K562 (cell line): ENCODE data around the gene XPOT. TPM values are rescaled to one million over a fixed set of nuclear protein-coding genes. Genes with fewer than 3 reads are reported as not detected.

ENCODE experiments used
- ATF2 ChIP-seq: sonication (generic); formaldehyde crosslinking; IDR thresholded peaks from 2 replicates; pipeline ENCODE4 v1.8.1; 2022; ENCODE audit warnings: missing genetic modification reagents
- CBFA2T3 ChIP-seq: fragments of 450-650 bp; IDR thresholded peaks from 2 replicates; pipeline ENCODE4 v1.6.1; 2017
- ELF4 ChIP-seq: fragments of 450-650 bp; formaldehyde crosslinking; IDR thresholded peaks from 2 replicates; pipeline ENCODE4 v1.4.0; 2022; ENCODE audit warnings: missing genetic modification characterization
- FOXP4 ChIP-seq: sonication (generic); formaldehyde crosslinking; IDR thresholded peaks from 2 replicates; pipeline ENCODE4 v1.8.0; 2022; ENCODE audit warnings: mild to moderate bottlenecking, missing genetic modification reagents, borderline replicate concordance
- GTF2B ChIP-seq: IDR thresholded peaks from 2 replicates; pipeline ENCODE4 v1.6.1; 2011; ENCODE audit not compliant: insufficient read length; ENCODE audit errors: extremely low read depth
- MYBL2 ChIP-seq, 2 experiments: fragments of 450-650 bp in 1 of 2; sonication (generic) in 1 of 2; formaldehyde crosslinking in 1 of 2; IDR thresholded peaks; 2 replicates each; pipeline versions ENCODE4 v1.6.1 to v1.8.1; 2017 to 2022; ENCODE audit warnings: borderline replicate concordance in 1 of 2, inconsistent platforms in 1 of 2, low read depth in 1 of 2, mild to moderate bottlenecking in 1 of 2, missing genetic modification reagents in 1 of 2, moderate library complexity in 1 of 2
- MYC ChIP-seq, 2 experiments: fragments of 250-450 bp in 1 of 2; sonication (Bioruptor Pico) in 1 of 2; IDR thresholded peaks; 2 replicates each; pipeline versions ENCODE4 v1.5.1 to v1.6.1; 2012 to 2021; ENCODE audit warnings: low read depth in 2 of 2, borderline replicate concordance in 1 of 2, improper control_type of control experiment in 1 of 2, low read length in 1 of 2, mild to moderate bottlenecking in 1 of 2, moderate library complexity in 1 of 2
- POLR3A ChIP-seq: IDR thresholded peaks from 2 replicates; pipeline ENCODE4 v1.6.1; 2011; ENCODE audit warnings: borderline replicate concordance, mild to moderate bottlenecking, moderate library complexity; ENCODE audit not compliant: insufficient read length, insufficient read depth; ENCODE audit errors: extremely low read depth
- ZNF436 ChIP-seq: fragments of 250-450, 450-650 bp; sonication (Bioruptor Pico); formaldehyde crosslinking; IDR thresholded peaks from 2 replicates; pipeline ENCODE4 v1.7.0; 2020; ENCODE audit warnings: mild to moderate bottlenecking
- polyA plus RNA-seq, 8 experiments: library from polyadenylated mRNA; depleted of rRNA in 4 of 8; stranded (reverse) in 5 of 8; unstranded in 3 of 8; fragments of >200 nt; fragmentation: Nextera tagmentation in 2 of 8; fragmentation: Illumina TruSeq in 1 of 8; extraction: Ambion mirVana in 2 of 8; extraction: Trizol in 1 of 8; gene quantifications; 2 replicates each; pipeline versions ENCODE4 v1.2.1 to v1.2.3, GENCODE V29; 2011 to 2014; ENCODE audit warnings: inconsistent platforms in 1 of 8, missing spikeins in 1 of 8
- total RNA-seq, 7 experiments: library from RNA; depleted of rRNA in 6 of 7; stranded (reverse); fragments of >200 nt in 6 of 7; fragmentation: Illumina TruSeq in 2 of 7; extraction: Trizol in 2 of 7; gene quantifications; 2 replicates each; pipeline versions ENCODE4 v1.2.1 to v1.2.3, GENCODE V29; 2011 to 2021; ENCODE audit warnings: low replicate concordance in 1 of 7
- TF ChIP-seq, protein P1 (sequence below): fragments of 450-650 bp; IDR thresholded peaks from 2 replicates; pipeline ENCODE4 v1.6.1; 2017; ENCODE audit warnings: antibody characterized with exemption
- TF ChIP-seq, protein P2 (sequence below): fragments of 450-650 bp; IDR thresholded peaks from 2 replicates; pipeline ENCODE4 v1.6.1; 2016; ENCODE audit warnings: low read depth, mild to moderate bottlenecking, moderate library complexity

XPOT gene
- total and polyA plus RNA-seq, 9 of the 15 experiments (the other 6 are each of a cell fraction or from before 2014, with no cell fraction given): 26.2 to 192 (median 102) TPM

DNA sequence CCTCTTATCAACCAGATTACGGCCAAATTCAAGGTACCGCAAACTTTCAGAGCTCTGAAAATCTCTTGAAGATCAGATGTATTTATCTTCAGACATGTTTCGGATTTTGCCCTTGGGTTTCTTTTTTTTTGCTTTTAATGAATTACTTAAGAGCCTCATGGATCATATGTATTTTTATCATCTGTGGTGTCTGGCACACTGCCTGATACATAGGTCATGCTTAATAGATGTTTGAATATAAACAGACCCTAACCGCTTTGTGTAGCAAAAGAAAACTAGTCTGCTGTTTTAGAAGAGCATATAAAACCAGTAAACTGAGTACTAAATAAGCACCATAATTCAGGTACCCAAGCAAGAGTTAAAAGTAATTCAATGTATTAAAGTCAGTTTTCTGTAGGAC lies 27.6 kb downstream of the XPOT start (continued):
- TF ChIP-seq FOXP4 (CRISPR knock-in tag) (no peak), CBFA2T3 (no peak), ELF4 (CRISPR knock-in tag) (no peak), ZNF436 (CRISPR knock-in tag) (no peak), MYBL2 (IDR thresholded peaks at IDR 0.05; ENCODE audit: low read depth) (no peak), MYBL2 (CRISPR knock-in tag; IDR thresholded peaks at IDR 0.05; ENCODE audit: borderline replicate concordance) (no peak), ATF2 (no peak), MYC (IDR thresholded peaks at IDR 0.05; ENCODE audit: low read depth, low read length) (no peak), MYC (CRISPR knock-in tag; IDR thresholded peaks at IDR 0.05; ENCODE audit: borderline replicate concordance, low read depth) (no peak), POLR3A (no peak), GTF2B (no peak)
- TF ChIP-seq, protein P1, sequence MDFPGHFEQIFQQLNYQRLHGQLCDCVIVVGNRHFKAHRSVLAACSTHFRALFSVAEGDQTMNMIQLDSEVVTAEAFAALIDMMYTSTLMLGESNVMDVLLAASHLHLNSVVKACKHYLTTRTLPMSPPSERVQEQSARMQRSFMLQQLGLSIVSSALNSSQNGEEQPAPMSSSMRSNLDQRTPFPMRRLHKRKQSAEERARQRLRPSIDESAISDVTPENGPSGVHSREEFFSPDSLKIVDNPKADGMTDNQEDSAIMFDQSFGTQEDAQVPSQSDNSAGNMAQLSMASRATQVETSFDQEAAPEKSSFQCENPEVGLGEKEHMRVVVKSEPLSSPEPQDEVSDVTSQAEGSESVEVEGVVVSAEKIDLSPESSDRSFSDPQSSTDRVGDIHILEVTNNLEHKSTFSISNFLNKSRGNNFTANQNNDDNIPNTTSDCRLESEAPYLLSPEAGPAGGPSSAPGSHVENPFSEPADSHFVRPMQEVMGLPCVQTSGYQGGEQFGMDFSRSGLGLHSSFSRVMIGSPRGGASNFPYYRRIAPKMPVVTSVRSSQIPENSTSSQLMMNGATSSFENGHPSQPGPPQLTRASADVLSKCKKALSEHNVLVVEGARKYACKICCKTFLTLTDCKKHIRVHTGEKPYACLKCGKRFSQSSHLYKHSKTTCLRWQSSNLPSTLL: no peak
- TF ChIP-seq, protein P2, sequence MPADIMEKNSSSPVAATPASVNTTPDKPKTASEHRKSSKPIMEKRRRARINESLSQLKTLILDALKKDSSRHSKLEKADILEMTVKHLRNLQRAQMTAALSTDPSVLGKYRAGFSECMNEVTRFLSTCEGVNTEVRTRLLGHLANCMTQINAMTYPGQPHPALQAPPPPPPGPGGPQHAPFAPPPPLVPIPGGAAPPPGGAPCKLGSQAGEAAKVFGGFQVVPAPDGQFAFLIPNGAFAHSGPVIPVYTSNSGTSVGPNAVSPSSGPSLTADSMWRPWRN: no peak
